HG02623 (cell line): ENCODE measurements around the gene ZIC1.

Experiments
- ATAC-seq: cut with Tn5 transposase; IDR thresholded peaks from one replicate; pipeline ENCODE4 v1.9.1; 2021; ENCODE audit warnings: moderate library complexity; ENCODE audit not compliant: unreplicated experiment

Gene ZIC1

DNA sequence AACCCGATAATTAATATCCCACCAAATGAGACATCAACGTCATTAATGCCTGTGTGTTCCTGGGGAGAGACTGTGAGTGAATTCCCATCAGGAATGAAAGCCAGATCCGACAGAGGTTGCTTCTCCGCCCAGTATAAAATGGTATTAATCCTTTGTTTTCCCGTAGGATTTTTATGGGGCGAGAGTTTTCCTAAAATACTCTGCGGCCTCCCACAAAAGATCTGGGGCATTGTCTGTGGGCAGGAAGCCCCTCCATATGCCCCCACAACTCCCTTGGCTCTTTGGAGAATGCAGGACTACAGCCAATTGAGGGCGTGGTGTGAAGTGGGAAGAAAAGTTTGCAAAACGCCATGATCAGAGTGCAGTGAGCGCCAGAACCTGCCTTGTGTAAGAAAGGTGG lies 29.5 kb upstream of the ZIC1 start:
- ATAC-seq = no peak

DNA sequence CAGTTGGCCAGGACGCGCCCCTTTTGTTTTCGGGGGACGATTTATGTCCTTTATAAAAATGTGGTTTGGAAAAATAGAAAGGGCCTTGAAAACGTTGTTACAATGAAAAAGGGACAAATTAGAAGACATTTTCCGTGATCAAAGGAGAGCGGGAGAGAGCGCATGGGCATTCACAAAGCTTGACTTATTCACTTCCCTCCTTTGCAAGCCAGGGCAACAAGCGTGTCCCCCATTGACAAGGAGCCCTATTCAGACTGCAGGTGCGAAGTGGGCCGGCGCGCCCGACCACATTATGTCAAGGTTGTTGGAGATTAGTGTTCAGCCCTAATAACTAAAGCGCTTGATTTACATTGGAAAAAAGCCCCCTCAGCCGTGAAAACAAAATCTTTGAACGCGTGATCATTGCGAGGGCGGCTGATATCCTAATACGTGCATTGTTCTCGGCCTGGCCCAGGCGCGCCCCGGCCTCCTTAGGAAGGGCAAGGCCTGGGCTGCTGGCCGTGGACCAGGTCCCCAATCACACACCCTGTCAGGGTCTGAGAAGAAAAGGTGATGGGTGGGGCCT lies 28.7 kb upstream of the ZIC1 start:
- no peak for ATAC-seq

DNA sequence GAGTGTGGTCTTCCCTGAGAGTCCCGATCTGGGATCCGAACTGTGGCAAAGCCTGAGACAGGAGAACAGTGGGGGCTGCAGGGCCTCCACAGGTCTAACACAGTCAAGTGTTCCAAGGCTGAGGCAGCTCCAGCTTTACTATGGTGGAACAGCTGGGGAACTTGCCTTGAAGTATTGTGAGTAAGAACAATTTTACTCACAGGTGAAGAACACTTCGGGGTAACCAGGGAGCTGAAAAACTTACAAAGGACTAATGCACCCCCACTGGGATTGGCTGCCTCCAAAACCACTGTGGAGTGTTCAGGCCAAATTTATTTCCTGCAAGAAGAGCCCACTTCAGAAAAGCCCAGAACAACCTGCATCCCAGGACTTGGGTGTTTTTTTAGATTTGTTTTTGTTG lies 28.2 kb upstream of the ZIC1 start:
- no peak for ATAC-seq

DNA sequence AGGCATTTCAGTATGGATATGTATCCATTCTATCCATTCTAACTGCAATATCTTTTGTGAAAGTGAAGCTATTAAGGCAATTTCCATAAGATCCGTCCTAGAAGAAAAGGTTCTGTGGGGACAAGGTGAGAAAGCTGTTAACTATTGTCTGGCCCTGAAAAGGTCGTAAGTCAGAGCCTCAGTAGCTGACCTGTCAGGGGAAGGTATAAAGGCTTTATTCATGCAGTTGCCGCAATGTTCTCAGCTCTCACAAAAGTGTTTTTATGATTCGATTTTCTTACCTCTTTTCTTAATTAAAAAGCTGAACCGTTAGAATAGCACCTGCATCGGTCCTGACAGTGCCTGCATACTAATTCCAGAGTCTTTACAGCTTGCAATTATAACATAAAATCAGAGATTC lies 27.6 kb upstream of the ZIC1 start:
- no peak for ATAC-seq

DNA sequence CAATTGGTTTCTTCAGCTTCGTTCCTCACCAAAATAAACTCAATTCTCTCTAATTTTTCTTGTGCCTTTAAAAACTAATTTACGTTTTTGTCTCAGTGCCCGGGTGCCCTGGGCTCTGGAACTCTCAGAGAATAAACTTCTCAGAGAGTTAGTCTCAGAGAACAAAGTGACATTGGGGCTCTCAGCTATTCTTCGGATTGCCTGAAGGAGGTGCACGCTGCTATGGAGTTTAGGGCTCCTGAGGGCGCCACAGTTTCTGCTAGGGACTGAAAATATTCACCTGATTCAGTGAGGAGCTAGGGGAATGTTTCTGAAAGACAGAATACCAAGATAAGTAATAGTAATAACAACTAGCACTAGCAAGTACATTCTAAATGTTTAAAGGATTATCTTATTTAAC lies 25.5 kb upstream of the ZIC1 start:
- no peak for ATAC-seq

DNA sequence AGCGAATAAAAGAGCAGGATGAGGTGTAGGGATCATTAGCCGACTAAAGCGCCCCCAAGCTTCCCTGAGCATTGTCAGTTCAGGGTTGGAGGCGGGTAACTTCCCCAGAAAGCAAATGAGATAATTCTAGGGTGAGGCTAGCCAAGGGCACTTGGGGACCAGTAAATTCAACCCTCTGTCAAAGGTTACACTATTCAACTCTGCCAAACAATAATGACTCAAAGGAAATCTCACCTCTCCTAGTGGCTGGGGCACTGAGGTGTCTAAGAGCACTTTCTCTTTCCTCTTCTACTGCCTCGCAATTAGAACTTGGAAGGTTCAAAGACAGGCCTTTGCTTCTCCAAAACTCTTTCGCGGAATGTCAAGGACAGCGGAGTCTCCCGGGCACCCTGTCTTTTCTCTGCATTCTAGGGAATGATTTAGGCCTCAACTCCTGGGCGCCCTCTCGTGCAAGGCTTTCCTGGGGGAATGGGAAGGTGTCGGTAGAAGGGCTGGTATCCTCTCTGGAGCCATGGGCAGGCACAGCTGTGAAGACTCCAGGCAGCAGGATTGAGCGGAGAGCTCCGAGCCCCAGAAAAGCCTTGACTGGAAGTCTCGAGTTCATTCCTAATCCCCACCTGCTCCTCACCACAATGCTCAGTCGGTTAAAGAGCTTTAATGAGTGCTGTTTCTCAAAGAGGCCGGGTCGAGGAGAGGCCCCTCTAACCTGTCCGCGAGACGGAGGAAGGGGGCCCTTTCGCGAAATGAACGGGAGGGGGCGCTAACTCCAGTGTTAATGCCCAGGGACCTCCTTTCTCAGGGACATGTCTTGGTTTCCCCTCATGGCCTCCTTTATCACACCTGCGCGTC lies 24.7 kb upstream of the ZIC1 start:
- no peak for ATAC-seq

DNA sequence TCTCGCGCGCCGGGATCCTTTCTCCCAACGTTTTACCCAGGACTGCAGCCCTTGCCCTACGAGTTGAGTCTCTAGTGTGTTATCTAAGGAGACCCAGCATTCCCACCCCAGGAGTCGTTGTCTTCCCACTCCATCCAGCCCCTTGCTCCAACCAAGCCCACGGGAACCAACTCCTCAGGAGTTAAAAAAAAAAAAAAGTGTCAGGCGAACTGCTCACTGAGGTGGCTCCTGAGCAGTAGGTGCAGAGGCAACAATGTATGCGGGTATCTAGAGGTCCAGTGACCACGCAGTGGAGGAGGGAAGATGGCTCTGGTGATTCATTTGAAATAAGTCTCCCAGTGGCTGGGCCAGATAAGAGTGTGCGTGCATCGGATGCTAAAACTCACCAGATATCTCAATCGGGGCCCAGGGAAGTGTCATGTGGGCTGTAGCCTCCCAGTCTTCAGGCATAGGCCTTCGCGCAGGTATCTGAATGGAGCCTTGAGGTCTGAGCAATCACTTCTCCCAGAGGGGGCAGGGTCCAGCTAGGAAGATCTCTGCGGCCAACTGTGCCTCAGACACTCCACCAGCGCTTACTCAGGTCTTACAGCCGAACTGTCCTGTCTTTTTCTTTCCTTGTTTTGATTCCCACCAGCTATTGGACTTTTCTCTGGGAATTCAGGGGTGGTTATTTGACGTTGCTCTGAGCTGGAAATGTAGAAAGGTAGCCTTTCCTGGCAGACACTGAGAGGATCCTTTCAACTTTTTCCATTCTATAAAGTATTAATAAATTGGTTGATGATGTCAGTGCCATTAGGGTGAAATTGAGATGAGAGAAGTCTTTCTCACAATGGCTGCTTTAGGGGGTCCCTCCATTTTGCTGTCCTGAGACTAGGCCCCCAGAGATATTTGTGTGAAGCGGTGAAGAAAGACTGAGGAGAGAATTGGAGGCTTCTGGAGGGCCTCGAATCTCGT lies 23.8 kb upstream of the ZIC1 start:
- ATAC-seq = no peak

DNA sequence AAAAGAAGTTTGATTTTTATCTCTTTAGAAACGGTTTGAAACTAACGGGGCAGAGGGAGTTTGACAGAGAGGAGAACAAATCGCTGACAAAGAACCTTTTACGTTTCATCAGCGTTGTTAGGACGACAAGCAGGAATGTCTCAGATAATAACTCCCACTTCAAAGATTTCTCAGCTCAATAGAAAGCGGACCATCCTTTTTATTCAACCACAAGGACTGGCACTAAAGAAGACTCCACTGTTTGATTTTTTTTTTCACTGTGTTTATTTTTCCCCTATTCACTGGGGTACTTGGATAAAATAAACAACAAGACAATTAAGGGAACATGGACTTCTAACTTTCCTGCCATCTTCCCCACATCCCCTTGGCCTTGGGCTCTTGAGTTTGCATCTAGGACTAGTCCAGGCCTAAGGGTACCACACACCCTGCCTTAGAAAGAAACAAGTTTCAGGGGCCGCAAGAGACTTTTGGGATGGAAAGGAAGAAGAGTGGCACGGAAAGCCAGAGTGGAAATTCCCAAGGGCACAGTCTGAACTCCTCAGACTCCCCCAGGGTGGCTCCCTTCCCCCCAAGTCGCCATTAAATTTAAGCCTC lies 21.8 kb upstream of the ZIC1 start:
- ATAC-seq = no peak

DNA sequence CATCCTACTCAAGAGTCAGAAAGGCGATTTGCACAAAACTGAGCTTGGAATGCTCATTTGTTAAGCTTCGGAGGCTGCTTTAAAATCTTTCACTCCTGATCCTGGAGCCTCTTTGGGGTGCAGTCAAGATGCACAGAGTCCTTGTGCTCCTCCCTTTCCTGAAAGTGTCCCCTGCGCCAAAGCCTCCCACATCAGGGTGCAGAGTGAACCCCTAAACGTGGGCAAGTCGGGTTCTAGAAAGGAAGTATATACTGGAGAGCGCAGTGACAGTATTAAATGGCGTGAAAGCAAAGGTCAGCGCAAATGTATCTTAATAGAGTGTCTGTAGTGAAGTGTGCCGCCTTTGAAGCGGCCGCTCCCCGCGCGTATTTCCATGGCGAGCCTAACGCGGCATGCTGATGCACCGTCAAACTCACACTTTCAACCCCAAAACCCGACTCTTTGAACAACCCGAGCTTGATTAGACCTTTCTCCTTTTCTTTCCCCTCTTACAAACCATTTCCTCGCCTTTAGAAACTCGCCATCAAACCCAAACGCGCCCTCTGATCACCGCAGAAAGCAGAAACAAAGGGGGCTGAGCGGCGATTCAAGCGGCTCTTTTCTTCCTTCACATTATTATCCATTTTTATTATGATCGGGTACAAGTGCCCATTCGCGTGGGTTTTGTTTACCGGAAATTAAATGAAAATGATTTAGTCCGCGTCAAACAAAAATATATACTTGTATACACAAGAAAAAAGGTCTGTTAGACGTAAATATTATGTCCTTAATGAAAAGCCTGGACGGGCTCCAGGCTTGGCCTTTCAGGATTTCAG lies 21.1 kb upstream of the ZIC1 start:
- ATAC-seq = no peak

DNA sequence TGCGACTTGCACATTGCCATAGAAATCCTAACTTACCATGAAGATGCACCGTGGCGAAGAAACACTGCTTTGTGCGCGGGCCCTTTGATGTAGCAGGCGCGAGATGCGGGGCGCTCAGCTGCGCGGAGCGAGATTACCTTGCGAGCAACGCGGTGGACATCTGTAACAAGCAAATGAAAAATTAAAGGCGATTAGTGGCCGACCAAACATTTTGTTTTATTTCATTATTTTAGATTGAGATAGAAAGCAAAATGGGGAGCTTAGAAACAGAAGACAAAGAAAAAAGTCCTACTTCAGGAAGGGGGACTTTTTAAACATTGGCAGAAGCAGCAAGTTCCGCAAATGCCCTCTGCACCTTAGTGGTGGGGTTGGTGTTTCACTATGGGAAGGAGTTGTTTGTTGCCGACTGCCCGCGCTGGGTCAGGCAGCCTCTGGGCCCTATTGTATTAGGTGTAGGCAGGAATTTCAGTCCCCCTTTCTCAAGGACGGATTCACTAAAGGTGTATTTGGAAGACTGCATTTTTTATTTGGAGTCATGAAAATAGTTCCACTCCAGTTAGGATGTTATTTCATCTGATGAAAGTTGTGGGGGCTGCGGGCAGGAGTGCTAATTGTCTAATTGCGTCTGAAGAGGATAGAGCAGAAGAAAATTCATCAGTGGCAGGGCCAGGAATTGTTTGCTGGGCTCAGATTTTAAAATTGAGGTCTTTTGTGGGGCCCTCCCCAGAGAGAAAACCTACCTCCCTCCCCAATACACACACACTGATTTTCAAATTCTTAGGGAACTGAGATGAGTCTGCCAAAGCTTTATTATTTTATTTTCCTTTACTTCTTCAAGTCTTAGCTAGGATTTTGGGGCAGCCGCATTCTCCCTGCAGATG lies 20.2 kb upstream of the ZIC1 start:
- no peak for ATAC-seq

DNA sequence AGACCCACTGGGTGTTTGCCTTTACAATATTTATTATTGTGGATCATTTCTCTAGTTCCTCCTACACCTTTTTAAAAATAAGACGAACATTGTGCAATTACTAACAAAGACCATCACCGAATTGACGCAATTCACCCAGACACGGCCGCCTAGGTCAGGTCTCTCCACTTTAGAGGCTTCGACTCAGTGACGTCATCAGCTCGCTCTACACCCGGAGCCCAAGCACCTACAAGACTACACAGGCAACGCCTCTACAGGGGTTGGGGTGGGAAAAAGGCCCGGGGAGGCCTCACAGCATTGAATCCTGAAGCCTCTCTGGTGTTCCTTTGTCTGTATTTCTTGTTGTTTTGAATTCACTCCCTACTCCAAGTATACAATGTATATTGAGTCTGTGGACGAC lies 19.4 kb upstream of the ZIC1 start:
- ATAC-seq = no peak

DNA sequence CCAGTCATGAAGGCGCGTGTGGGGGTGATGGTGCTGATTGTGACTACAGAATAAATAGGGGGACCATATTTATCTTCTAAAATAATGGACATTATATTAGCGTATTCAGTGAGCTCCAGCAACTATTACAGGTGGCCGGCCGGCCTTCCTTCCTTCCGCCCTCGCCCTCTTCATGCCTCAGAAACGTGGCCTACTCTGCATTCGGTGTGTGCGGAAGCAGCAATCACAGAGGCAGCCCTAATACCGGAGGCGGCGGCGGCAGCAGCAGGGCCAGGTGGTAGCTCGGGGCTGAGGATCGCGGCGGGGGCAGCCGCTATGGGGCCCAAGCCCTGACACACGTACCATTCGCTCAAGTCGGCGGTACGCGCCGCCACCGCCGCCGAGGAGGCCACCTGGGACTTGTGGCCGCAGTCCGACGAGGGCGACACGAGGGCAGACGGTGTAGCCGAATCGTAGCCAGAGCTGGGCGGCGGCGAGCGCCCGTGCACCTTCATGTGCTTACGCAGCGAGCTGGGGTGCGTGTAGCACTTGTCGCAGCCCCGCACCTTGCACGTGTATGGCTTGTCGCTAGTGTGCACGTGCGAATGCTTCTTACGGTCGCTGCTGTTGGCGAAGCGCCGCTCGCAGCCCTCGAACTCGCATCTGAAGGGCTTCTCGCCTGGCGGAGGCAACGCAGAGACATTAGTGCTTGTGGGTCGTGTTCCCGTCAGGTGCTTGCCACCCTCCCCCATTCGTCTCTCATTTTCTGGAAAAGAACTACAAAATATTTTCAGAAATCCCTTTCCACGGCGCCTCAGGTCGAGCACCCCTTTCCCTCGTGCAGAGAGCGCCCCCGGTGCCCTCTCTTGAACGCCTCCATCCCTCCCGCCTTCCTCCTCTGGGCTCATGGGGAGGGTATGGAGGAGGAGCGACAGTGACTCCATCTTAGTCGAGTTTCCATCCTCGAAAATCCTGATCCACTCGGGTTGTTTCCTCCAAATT lies 18.3 kb upstream of the ZIC1 start:
- ATAC-seq = no peak

DNA sequence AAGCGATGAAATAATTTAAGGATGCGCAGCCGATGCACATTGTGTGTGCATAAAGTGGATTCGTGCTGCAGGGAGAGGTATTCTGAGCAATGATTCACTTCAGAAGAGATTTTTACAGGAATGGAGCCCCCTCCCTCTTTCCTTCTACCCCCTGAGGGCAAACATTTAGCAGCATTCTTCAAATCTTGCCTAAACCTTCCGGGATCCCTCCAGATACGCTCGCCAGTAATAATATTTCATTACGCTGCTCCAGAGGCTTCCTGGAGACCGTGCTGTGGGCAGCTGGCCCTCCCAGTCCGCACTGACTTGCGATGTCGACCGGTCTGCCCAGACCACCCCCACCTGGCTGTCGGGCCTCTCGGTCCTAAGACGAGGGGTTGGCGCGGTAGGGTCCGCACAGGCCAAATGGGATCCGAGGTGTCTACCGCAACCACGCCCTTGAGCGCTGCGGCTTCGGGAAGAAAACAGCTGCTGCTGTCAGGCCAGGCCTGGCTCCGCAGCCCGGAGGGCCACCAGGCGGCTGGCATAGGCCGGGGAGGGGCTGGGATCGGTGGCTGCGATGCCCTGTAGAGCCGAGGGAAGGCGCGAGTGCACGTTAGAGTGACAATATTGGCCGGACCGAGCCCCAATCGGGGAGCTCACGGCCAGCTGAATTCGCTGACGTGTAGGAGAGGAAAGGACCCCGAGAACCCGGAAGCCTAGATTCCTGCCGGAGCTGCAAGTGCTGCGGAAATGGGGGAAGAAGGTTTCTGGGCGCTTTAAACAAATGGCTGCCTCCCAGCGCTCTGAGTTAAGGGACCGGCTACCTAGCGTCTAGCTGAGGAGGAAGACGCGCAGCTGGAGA lies 17.2 kb upstream of the ZIC1 start:
- no peak for ATAC-seq

DNA sequence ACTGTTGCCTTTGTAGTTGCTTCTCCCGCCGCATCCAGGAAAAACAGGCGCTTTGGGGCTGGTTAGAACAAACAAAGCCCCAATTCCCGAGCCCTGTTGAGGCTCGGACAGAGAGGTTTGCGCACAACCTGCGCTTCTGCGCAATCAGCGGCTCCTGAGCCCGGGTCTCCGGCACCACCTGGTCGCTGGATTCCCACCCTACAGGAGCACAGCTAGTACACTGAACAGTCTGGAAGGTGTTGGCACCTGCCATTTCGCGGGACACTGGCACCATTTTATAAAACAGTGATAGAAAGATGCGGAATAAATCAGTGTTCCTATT lies 16.6 kb upstream of the ZIC1 start:
- no peak for ATAC-seq

DNA sequence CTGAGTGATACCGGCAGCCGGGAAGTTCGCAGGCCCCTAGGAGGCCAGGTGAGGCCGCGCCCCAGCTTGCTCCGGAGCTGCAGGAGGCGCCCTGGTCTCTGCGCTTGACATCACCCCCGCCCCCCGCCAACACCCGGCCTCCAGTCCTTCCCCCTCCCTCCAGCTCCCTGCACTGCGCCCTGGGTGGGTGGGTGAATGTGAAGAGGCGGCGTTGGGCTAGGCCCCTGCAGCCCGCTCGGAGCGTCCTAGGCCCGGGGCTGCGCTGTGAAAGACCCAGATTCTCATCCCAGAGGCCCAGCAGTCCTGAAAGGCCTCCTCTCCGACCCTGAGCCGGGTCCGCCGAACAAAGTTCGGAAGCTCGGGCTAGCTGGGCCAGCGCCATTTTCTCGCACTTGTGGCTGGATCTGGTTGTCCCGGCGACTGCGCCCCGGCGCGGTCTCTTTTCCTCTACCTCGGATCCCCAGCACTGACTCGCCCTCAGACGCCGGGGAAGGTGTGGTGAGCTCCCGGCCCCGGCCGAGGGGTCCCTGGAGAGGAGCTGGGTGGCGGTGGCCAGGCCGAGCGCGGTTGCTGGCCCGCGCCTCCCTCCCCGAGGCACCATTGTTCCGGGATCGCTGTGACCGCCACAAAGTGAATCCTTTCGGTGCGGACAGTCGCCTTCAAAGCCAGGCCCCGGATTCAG lies 15.8 kb upstream of the ZIC1 start:
- no peak for ATAC-seq

DNA sequence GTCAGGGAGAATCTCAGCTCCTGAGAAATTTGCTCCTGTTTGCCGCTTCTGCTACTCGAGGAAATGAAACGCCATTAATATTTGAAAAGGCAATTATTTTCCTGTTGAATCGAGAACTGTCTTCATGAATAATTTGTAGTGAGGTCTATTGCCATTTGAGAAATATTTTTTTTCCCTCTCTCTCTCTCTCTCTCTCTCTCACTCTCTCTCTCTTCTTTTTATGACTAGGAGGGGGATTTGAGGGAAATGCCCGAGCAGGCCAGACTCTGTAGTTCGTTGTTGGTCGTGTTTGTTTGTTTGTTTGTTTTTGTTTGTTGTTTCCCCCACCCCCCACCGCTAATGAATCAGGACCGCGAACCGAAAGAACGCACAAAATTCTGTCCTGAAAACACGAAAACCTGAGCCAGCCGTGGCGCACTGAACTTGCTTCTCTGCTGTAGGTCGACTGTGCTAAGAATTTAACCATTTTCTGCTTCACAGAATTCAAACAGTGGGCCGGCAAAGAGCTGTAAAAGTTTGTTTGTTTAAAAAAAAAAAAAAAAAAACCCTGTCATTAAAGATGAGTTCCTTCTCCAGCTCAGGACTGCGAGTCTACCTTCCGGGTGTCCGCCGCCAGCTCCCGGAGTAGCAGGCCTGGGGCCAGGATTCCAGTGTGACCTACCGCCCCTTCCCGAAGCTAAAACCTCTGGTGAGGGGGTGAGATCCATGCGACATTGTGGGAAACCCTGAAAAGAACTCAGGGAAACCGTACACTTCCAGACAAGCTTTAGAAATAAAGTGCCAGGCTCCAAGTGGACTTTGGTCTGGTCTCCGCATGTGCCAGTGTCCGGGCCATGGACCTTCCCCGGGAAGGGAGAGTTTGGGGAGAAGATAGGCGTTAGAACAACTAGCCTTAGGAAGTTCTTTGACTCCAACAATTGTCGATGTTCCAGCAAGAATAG lies 15.0 kb upstream of the ZIC1 start:
- ATAC-seq = no peak
